ENCODE data around the gene HUNK. TPM values are rescaled to one million over a fixed set of nuclear protein-coding genes. Genes with fewer than 3 reads are reported as not detected.

The HUNK gene
- total RNA-seq, 1 donor, result under 0.01 TPM

DNA sequence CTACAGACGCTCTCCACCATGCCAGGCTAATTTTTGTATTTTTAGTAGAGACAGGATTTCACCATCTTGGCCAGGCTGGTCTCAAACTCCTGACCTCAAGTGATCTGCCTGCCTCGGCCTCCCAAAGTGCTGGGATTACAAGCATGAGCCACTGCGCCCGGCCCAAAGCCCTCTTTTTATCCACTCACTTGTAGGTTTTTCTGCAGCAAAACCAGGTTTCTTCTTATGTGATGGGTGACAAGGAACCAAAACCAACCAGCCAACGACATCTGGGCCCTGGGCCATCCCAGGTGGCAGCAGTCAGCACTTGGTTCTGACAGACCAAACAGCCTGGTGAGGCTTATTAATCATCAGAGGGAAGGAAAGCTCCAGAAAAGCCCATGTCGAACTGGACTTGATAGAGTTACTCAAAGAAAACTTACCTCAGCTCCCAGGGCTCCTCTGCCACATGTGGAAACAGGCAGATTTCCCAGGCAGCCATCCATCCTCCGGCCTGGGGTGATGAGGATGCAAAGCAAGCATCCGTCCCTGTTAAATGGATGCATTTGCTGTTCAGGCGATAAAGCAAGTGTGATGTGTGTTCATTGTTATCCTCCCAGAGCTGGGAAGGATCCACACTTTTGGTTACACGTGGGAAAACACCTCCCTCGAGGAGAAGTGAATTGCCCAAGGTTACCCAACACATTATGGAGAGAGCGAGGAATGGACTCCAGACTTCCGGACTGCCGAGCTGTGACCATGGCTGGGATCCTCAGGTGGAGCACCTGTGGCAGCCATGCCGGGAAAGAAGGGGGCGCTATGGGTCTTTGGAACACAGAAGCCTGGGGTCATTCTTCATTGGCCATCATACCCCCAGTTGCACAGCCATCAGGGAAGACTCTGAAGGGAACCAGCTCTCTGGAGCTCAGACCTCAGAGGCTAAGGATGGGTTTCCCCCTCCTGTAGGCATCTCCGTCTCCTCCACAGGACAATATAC, 118.8 kb downstream of the HUNK start:
- H3K36me3 ChIP-seq (ENCODE audit: insufficient read depth, low read length), result no peaks in the 10 kb centered on the region

DNA sequence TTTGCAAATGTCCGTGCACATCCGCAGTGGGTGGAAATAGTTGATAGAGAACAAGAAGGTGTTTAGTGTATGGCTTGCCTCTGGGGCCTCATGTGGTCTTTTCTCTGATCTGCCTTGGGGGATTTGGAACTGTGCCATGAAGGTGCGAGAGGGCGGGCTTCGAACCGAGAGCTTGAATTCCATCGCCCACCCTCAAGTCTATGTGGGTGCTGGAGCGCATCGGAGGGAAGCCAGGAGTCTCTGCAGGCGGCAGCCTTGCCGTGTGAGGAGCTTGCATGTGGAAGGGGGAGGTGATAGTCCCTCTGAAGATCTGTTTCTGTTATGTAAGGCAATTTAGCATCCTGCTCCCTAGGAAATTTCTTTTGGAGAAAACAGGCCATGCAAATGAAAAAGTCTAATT, 119.6 kb downstream of the HUNK start:
- no peaks in the 10 kb centered on the region for H3K27me3 ChIP-seq (ENCODE audit: insufficient read depth, low read length)
- no peak overlapping the region for H2AFZ ChIP-seq (ENCODE audit: low read length)
- H4K20me1 ChIP-seq (ENCODE audit: insufficient read depth, low read length), result no peaks in the 10 kb centered on the region
- no peak overlapping the region for H3K4me2 ChIP-seq (ENCODE audit: insufficient read depth, low read length)
- TF ChIP-seq, protein P1, sequence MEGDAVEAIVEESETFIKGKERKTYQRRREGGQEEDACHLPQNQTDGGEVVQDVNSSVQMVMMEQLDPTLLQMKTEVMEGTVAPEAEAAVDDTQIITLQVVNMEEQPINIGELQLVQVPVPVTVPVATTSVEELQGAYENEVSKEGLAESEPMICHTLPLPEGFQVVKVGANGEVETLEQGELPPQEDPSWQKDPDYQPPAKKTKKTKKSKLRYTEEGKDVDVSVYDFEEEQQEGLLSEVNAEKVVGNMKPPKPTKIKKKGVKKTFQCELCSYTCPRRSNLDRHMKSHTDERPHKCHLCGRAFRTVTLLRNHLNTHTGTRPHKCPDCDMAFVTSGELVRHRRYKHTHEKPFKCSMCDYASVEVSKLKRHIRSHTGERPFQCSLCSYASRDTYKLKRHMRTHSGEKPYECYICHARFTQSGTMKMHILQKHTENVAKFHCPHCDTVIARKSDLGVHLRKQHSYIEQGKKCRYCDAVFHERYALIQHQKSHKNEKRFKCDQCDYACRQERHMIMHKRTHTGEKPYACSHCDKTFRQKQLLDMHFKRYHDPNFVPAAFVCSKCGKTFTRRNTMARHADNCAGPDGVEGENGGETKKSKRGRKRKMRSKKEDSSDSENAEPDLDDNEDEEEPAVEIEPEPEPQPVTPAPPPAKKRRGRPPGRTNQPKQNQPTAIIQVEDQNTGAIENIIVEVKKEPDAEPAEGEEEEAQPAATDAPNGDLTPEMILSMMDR (IDR thresholded peaks at IDR 0.05; ENCODE audit: extremely low read depth, low read depth, low read length), result no peak
- H3K4me1 ChIP-seq (ENCODE audit: insufficient read depth, low read length), result no peaks in the 10 kb centered on the region
- no peaks in the 10 kb centered on the region for H3K79me2 ChIP-seq (ENCODE audit: insufficient read depth, low read length)
- no peak for DNase-seq (ENCODE audit: insufficient read length, low spot score, missing footprints)
- no peaks in the 10 kb centered on the region for H3K9me3 ChIP-seq (ENCODE audit: low read depth, low read length)
- no peak overlapping the region for H3K27ac ChIP-seq (ENCODE audit: low read depth, low read length)
- no peak overlapping the region for H3K4me3 ChIP-seq (ENCODE audit: insufficient read depth, low read length)
- H3K36me3 ChIP-seq (ENCODE audit: insufficient read depth, low read length), result no peaks in the 10 kb centered on the region

More for the DNA sequence above, 118.8 kb downstream of the HUNK start:
- H3K79me2 ChIP-seq (ENCODE audit: insufficient read depth, low read length), result no peaks in the 10 kb centered on the region
- no peak overlapping the region for H3K27ac ChIP-seq (ENCODE audit: low read depth, low read length)
- no peaks in the 10 kb centered on the region for H3K27me3 ChIP-seq (ENCODE audit: insufficient read depth, low read length)
- TF ChIP-seq, protein P1 (IDR thresholded peaks at IDR 0.05; ENCODE audit: extremely low read depth, low read depth, low read length), result no peak
- H3K9me3 ChIP-seq (ENCODE audit: low read depth, low read length), result no peaks in the 10 kb centered on the region
- H4K20me1 ChIP-seq (ENCODE audit: insufficient read depth, low read length), result no peaks in the 10 kb centered on the region
- no peak overlapping the region for H2AFZ ChIP-seq (ENCODE audit: low read length)
- no peak for DNase-seq (ENCODE audit: insufficient read length, low spot score, missing footprints)
- no peak overlapping the region for H3K4me2 ChIP-seq (ENCODE audit: insufficient read depth, low read length)
- H3K4me3 ChIP-seq (ENCODE audit: insufficient read depth, low read length), result no peak overlapping the region
- no peaks in the 10 kb centered on the region for H3K4me1 ChIP-seq (ENCODE audit: insufficient read depth, low read length)

DNA sequence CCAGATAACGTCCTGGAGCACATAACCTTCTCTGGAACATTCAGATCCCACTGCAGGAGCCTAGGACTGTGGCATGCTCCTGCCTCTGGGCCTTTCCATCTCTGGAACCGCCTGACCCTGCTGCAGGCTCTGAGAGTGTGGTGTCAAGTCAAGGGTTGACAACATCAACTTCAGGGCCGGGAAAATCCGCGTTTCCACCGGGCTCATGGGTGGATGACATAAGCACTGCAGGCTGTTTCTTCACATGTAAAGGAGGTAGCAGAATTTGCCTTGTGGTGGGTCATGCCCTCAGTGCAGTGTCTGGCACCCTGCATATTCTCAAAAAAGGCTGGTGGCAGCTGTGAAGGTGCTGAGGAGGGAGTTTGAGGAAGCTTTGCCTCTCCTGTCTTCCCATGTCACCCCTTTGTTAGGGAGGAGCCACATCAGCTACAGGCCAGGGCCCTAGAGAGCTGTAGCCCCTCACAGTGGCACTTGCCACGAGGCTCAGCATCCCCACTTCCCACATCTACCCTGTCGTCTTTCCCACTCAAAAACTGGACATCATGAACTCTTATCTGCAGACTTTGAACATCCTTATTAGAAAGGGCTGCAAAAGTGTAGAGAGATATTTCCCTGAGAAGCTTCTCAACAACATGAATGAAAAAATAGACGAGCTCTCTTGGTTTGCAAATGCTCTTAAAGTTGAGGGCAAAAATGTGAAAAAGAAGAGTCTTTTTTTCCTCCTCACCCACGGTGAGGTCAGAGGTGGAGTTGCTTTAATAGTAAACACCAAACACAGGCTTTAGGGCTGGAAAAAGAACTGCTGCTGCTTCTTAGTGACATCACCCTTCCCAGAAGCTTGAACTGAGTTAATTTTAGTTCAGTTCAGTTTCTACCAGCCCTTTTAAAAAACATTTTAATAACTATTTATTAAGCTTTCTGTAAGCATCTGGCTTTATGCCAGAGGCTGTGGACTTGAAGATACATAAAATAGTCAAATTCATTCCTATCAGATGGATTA, 121.3 kb downstream of the HUNK start:
- DNase-seq (ENCODE audit: insufficient read length, low spot score, missing footprints), result no peak

More for the DNA sequence above, 121.3 kb downstream of the HUNK start:
- Histone ChIP-seq H3K4me3 (ENCODE audit: insufficient read depth, low read length) (no peak overlapping the region), H3K4me1 (ENCODE audit: insufficient read depth, low read length) (no peaks in the 10 kb centered on the region), H3K27ac (ENCODE audit: low read depth, low read length) (no peak overlapping the region), H3K4me2 (ENCODE audit: insufficient read depth, low read length) (no peak overlapping the region), H3K79me2 (ENCODE audit: insufficient read depth, low read length) (no peaks in the 10 kb centered on the region), H2AFZ (ENCODE audit: low read length) (no peak overlapping the region), H3K36me3 (ENCODE audit: insufficient read depth, low read length) (no peaks in the 10 kb centered on the region), H4K20me1 (ENCODE audit: insufficient read depth, low read length) (no peaks in the 10 kb centered on the region), H3K9me3 (ENCODE audit: low read depth, low read length) (no peaks in the 10 kb centered on the region), H3K27me3 (ENCODE audit: insufficient read depth, low read length) (no peaks in the 10 kb centered on the region)
- TF ChIP-seq, protein P1 (IDR thresholded peaks at IDR 0.05; ENCODE audit: extremely low read depth, low read depth, low read length), result no peak
